Liver (tissue), 9 donors: ENCODE measurements around the gene CFDP1. TPM values are rescaled to one million over a fixed set of nuclear protein-coding genes. Genes with fewer than 3 reads are reported as not detected.

Experiments
- DNase-seq: peaks from one replicate; pipeline ENCODE4 v3.0.0-alpha.2; 2017; ENCODE audit warnings: low spot score
- H3K27ac ChIP-seq, 2 donors: one replicate each; pipeline ENCODE4 v1.7.0; 2013; ENCODE audit warnings: inconsistent platforms in 2 of 2, low read length in 2 of 2, control low read depth in 1 of 2, low read depth in 1 of 2, mild to moderate bottlenecking in 1 of 2
- H3K27me3 ChIP-seq, 4 donors: one replicate each; pipeline versions ENCODE4 v1.6.1 to v1.7.0; 2013; ENCODE audit warnings: low read length in 3 of 4, inconsistent platforms in 1 of 4, mild to moderate bottlenecking in 1 of 4, moderate library complexity in 1 of 4; ENCODE audit not compliant: control insufficient read depth in 4 of 4, insufficient read depth in 4 of 4
- H3K36me3 ChIP-seq, 4 donors: one replicate each; pipeline versions ENCODE4 v1.6.1 to v1.7.0; 2013; ENCODE audit warnings: low read length in 3 of 4, mild to moderate bottlenecking in 3 of 4, low read depth in 1 of 4, moderate library complexity in 1 of 4; ENCODE audit not compliant: control insufficient read depth in 4 of 4, insufficient read depth in 3 of 4
- H3K4me1 ChIP-seq, 4 donors: one replicate each; pipeline versions ENCODE4 v1.6.1 to v1.7.0; 2013; ENCODE audit warnings: low read length in 3 of 4, mild to moderate bottlenecking in 3 of 4, moderate library complexity in 1 of 4; ENCODE audit not compliant: control insufficient read depth in 4 of 4, insufficient read depth in 4 of 4
- H3K4me3 ChIP-seq, 3 donors: one replicate each; pipeline versions ENCODE4 v1.6.1 to v1.7.0; 2013; ENCODE audit warnings: low read length in 3 of 3, control low read depth in 1 of 3, low read depth in 1 of 3, mild to moderate bottlenecking in 1 of 3
- H3K9ac ChIP-seq, 2 donors: one replicate each; pipeline ENCODE4 v1.7.0; 2013; ENCODE audit warnings: low read length in 2 of 2, mild to moderate bottlenecking in 2 of 2, moderate library complexity in 2 of 2, control low read depth in 1 of 2, low read depth in 1 of 2
- H3K9me3 ChIP-seq, 4 donors: one replicate each; pipeline versions ENCODE4 v1.6.1 to v1.7.0; 2013; ENCODE audit warnings: low read length in 3 of 4; ENCODE audit not compliant: control insufficient read depth in 4 of 4
- ATF3 ChIP-seq: IDR thresholded peaks from 2 replicates; pipeline ENCODE4 v1.6.1; 2016; ENCODE audit warnings: antibody characterized with exemption
- CTCF ChIP-seq: fragments of 150-350 bp; IDR thresholded peaks from 2 replicates; pipeline ENCODE4 v1.5.1; 2017; ENCODE audit warnings: improper control_type of control experiment, low read depth, low read length; ENCODE audit not compliant: missing input control
- EGR1 ChIP-seq, 2 donors: IDR thresholded peaks; 2 replicates each; pipeline ENCODE4 v1.6.1; 2016 to 2018; ENCODE audit warnings: antibody characterized with exemption in 2 of 2, low read depth in 2 of 2
- FOXA1 ChIP-seq: IDR thresholded peaks from 2 replicates; pipeline ENCODE4 v1.6.1; 2016; ENCODE audit warnings: antibody characterized with exemption
- FOXA2 ChIP-seq: IDR thresholded peaks from 2 replicates; pipeline ENCODE4 v1.6.1; 2016; ENCODE audit warnings: antibody characterized with exemption
- GABPA ChIP-seq, 2 donors: IDR thresholded peaks in 1 of 2; conservative IDR thresholded peaks in 1 of 2; 2 replicates each; pipeline ENCODE4 v1.6.1; 2016; ENCODE audit warnings: antibody characterized with exemption in 2 of 2, mild to moderate bottlenecking in 1 of 2, moderate library complexity in 1 of 2
- HNF4A ChIP-seq, 2 donors: conservative IDR thresholded peaks; 2 replicates each; pipeline ENCODE4 v1.6.1; 2016; ENCODE audit warnings: antibody characterized with exemption in 2 of 2, mild to moderate bottlenecking in 2 of 2
- HNF4G ChIP-seq: IDR thresholded peaks from 2 replicates; pipeline ENCODE4 v1.6.1; 2016; ENCODE audit warnings: antibody characterized with exemption
- JUND ChIP-seq, 2 donors: IDR thresholded peaks; 2 replicates each; pipeline ENCODE4 v1.6.1; 2016; ENCODE audit warnings: antibody characterized with exemption in 2 of 2
- MAX ChIP-seq: IDR thresholded peaks from 2 replicates; pipeline ENCODE4 v1.6.1; 2016; ENCODE audit warnings: antibody characterized with exemption
- REST ChIP-seq: IDR thresholded peaks from 2 replicates; pipeline ENCODE4 v1.6.1; 2016; ENCODE audit warnings: antibody characterized with exemption, mild to moderate bottlenecking
- TAF1 ChIP-seq: conservative IDR thresholded peaks from 2 replicates; pipeline ENCODE4 v1.6.1; 2016; ENCODE audit warnings: antibody characterized with exemption, mild to moderate bottlenecking
- YY1 ChIP-seq: IDR thresholded peaks from 2 replicates; pipeline ENCODE4 v1.6.1; 2016; ENCODE audit warnings: antibody characterized with exemption, mild to moderate bottlenecking
- ZBTB33 ChIP-seq: IDR thresholded peaks from 2 replicates; pipeline ENCODE4 v1.6.1; 2016; ENCODE audit warnings: antibody characterized with exemption
- WGBS: extraction: QIAGEN DNeasy Blood & Tissue Kit; methylation state at CpG from one replicate; pipeline ENCODE4 v1.1.7; 2013; 5-methylcytosine and 5-hydroxymethylcytosine counted together
- polyA plus RNA-seq, 2 donors: library from polyadenylated mRNA; stranded (reverse) in 1 of 2; unstranded in 1 of 2; fragments of 200-250 nt in 1 of 2; fragments of >200 nt in 1 of 2; fragmentation: Nextera tagmentation in 1 of 2; extraction: Ambion mirVana in 1 of 2; gene quantifications; one replicate each; pipeline versions ENCODE4 v1.2.1 to v1.2.3, GENCODE V29; 2013 to 2015
- total RNA-seq, 2 donors: library from RNA; depleted of rRNA; stranded (reverse); fragments of >200 nt; gene quantifications; one replicate each; pipeline ENCODE4 v1.2.3, GENCODE V29; 2014
- donor health status: healthy.
- donor health status: healthy.
- donor health status: healthy.
- donor health status: healthy.
- donor health status: healthy.

Gene CFDP1
- total and polyA plus RNA-seq, 4 donors: 20.5 to 49.2 (median 33.9) TPM

GRCh38 chr16:75364286-75364791 is 69.0 kb downstream of the CFDP1 start:
- 92% methylated on average over 2 of the region's 2 CpGs for WGBS
- H3K36me3 ChIP-seq: no peaks in the 10 kb centered on the region
- no peaks in the 10 kb centered on the region for H3K4me1 ChIP-seq
- no peak for DNase-seq
- H3K4me3 ChIP-seq: no peak overlapping the region
- H3K9me3 ChIP-seq: no peaks in the 10 kb centered on the region
- no peaks in the 10 kb centered on the region for H3K27me3 ChIP-seq
- no peak for TF ChIP-seq YY1
- H3K9ac ChIP-seq: no peak overlapping the region
- H3K27ac ChIP-seq: no peak overlapping the region

GRCh38 chr16:75362846-75363245 is 70.5 kb downstream of the CFDP1 start:
- no peak overlapping the region for H3K4me3 ChIP-seq

GRCh38 chr16:75361936-75362335 is 71.4 kb downstream of the CFDP1 start:
- Histone ChIP-seq H3K9me3 (no peaks in the 10 kb centered on the region), H3K4me3 (no peak overlapping the region), H3K27me3 (no peaks in the 10 kb centered on the region), H3K4me1 (no peaks in the 10 kb centered on the region), H3K9ac (no peak overlapping the region), H3K27ac (no peak overlapping the region), H3K36me3 (no peaks in the 10 kb centered on the region)
- DNase-seq: no peak
- WGBS: 94% methylated on average over 5 of the region's 5 CpGs
- TF ChIP-seq FOXA2: no peak

More at GRCh38 chr16:75362846-75363245, 70.5 kb downstream of the CFDP1 start:
- Histone ChIP-seq H3K9ac (no peak overlapping the region), H3K9me3 (no peaks in the 10 kb centered on the region), H3K27ac (no peak overlapping the region), H3K4me1 (no peaks in the 10 kb centered on the region), H3K36me3 (no peaks in the 10 kb centered on the region), H3K27me3 (no peaks in the 10 kb centered on the region)
- DNase-seq: no peak
- WGBS: 90% methylated on average over 3 of the region's 3 CpGs
- TF ChIP-seq CTCF: no peak

GRCh38 chr16:75354170-75354569 is 79.1 kb downstream of the CFDP1 start:
- no peak overlapping the region for H3K9ac ChIP-seq
- peaks cover 0 to 4% (median 0%) of the 10 kb centered on the region in 4 donors for H3K36me3 ChIP-seq
- H3K9me3 ChIP-seq: no peaks in the 10 kb centered on the region
- H3K27me3 ChIP-seq: no peaks in the 10 kb centered on the region
- no peak overlapping the region for H3K27ac ChIP-seq
- DNase-seq: no peak
- WGBS: 95% methylated on average over 3 of the region's 3 CpGs
- no peak overlapping the region for H3K4me3 ChIP-seq
- no peaks in the 10 kb centered on the region for H3K4me1 ChIP-seq
- TF ChIP-seq ATF3 (no peak), HNF4A (conservative IDR thresholded peaks at IDR 0.05) (no peak), ZBTB33 (no peak), TAF1 (no peak), HNF4G (no peak), EGR1 (IDR thresholded peaks at IDR 0.05; ENCODE audit: low read depth in 2 of 2) (no peak), JUND (IDR thresholded peaks at IDR 0.05) (no peak), REST (no peak), FOXA1 (no peak), MAX (no peak), GABPA (IDR thresholded peaks at IDR 0.05 in 1 of 2, conservative IDR thresholded peaks at IDR 0.05 in 1 of 2) (no peak), YY1 (no peak), FOXA2 (no peak)
